Kidney tubule cell (primary cell): Measurements from ENCODE around the gene CUL2.
A peak's percentile ranks its signal among the peaks of the same experiment; 100 is the strongest.
"Not testable (repeated sequence)": the region's sequence is repeated elsewhere in the genome, so short reads cannot be mapped to it uniquely, and the experiment has no call there.

ENCODE experiments used
- DNase-seq: peaks from one replicate; pipeline ENCODE4 v3.0.0-alpha.2; 2018; ENCODE audit warnings: low spot score

CUL2 gene

GRCh38 chr10:35079763-35080162, 10.4 kb downstream of the CUL2 start:
- peak; percentile 70 for DNase-seq

GRCh38 chr10:35079265-35079664, 10.9 kb downstream of the CUL2 start:
- DNase-seq, result no peak

- no peak for DNase-seq
Measured at GRCh38 chr10:35075228-35075627, 14.9 kb downstream of the CUL2 start.

GRCh38 chr10:35074266-35074665, 15.9 kb downstream of the CUL2 start:
- DNase-seq, result peak; percentile 57

GRCh38 chr10:35070521-35070920, 19.6 kb downstream of the CUL2 start:
- no peak for DNase-seq

- DNase-seq, result peak; percentile 47
Measured at GRCh38 chr10:35063837-35064454, 26.2 kb downstream of the CUL2 start.

GRCh38 chr10:35059481-35059880, 30.7 kb downstream of the CUL2 start:
- DNase-seq, result no peak

- peak; percentile 13 for DNase-seq
Measured at GRCh38 chr10:35058686-35059085, 31.5 kb downstream of the CUL2 start.

- peak; percentile 94 for DNase-seq
Measured at GRCh38 chr10:35058134-35058533, 32.0 kb downstream of the CUL2 start.

- no peak for DNase-seq
Measured at GRCh38 chr10:35056686-35057085, 33.5 kb downstream of the CUL2 start.

GRCh38 chr10:35056133-35056532, 34.0 kb downstream of the CUL2 start:
- DNase-seq, result no peak

GRCh38 chr10:35050568-35050967, 39.6 kb downstream of the CUL2 start:
- DNase-seq, result no peak

GRCh38 chr10:35046074-35046473, 44.1 kb downstream of the CUL2 start:
- no peak for DNase-seq

GRCh38 chr10:35045275-35045674, 44.9 kb downstream of the CUL2 start:
- not testable (repeated sequence) for DNase-seq

- DNase-seq, result peak; percentile 22
Measured at GRCh38 chr10:35043796-35044344, 46.3 kb downstream of the CUL2 start.

GRCh38 chr10:35042783-35043182, 47.4 kb downstream of the CUL2 start:
- no peak for DNase-seq

GRCh38 chr10:35041502-35041879, 48.6 kb downstream of the CUL2 start:
- DNase-seq, result no peak

GRCh38 chr10:35040760-35041501, 49.2 kb downstream of the CUL2 start:
- DNase-seq, result no peak

- DNase-seq, result no peak
Measured at GRCh38 chr10:35037104-35037503, 53.0 kb downstream of the CUL2 start.

GRCh38 chr10:35035606-35036005, 54.5 kb downstream of the CUL2 start:
- DNase-seq, result no peak

GRCh38 chr10:35027567-35027966, 62.6 kb downstream of the CUL2 start:
- peak; percentile 18 for DNase-seq

GRCh38 chr10:35025916-35026315, 64.2 kb downstream of the CUL2 start:
- DNase-seq, result peak; percentile 54

- no peak for DNase-seq
Measured at GRCh38 chr10:35020481-35020880, 69.7 kb downstream of the CUL2 start.
